ENCODE results near the gene FKBP10. TPM values are rescaled to one million over a fixed set of nuclear protein-coding genes. Genes with fewer than 3 reads are reported as not detected.

Gene FKBP10
- total and polyA plus RNA-seq, 2 experiments from 2014 or later = 88.0 to 290 TPM

DNA sequence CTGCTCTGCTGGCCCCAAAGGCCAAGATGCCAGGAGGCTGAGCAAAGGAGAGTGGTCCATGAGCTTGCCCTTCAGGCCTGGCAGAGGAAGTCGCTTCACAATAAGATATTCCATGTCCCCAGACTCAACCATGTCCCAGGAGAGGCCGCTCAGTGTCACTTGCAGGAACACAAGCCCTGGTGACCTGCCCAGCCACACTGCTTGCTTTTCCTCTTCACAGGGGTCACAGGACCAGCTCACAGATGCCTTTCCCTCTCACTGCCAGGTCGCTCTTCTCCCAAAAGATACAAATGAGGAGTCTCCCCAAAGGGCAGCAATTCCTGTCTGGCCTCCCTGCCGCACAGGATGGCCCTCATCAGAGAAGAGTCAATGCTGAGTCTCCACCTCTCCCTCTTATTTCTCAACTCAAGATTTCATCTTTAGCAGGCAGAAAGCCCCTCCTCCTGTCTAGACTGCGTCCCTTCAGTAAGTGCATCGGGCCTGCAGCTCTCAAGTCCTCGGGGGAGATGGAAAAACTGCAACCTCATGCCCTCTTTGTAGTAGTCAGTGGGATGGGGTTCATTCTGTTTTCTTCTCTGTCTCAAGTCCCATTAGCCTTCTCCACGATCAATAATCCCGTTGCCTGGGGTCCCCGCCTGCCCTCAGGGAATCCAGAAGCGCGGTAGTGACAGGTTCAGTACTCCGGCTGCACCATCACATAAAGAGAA lies 31.2 kb upstream of the FKBP10 start:
- Histone ChIP-seq H3K4me1 (ENCODE audit: insufficient read depth) (peaks cover 27% of the 10 kb centered on the region), H2AFZ (no peak overlapping the region), H3K4me2 (peak overlapping the region; percentile 85), H3K4me3 (no peak overlapping the region), H3K27me3 (no peaks in the 10 kb centered on the region), H4K20me1 (ENCODE audit: insufficient read depth, poor library complexity, severe bottlenecking) (peaks cover 77% of the 10 kb centered on the region), H3K9me3 (ENCODE audit: low read depth) (no peaks in the 10 kb centered on the region), H3K36me3 (replicated peaks; ENCODE audit: insufficient read depth, low read depth) (no peaks in the 10 kb centered on the region), H3K79me2 (peaks cover 91% of the 10 kb centered on the region), H3K27ac (peak overlapping the region; percentile 44), H3K9me2 (replicated peaks; ENCODE audit: insufficient read depth) (no peaks in the 10 kb centered on the region)
- DNase-seq (ENCODE audit: low spot score) = peak; percentile 12
- WGBS (ENCODE audit: low lambda C conversion rate, missing lambda C conversion rate) = 84% methylated on average over 13 of the region's 13 CpGs
- TF ChIP-seq EZH2 (IDR thresholded peaks at IDR 0.05; ENCODE audit: borderline replicate concordance) = no peak

DNA sequence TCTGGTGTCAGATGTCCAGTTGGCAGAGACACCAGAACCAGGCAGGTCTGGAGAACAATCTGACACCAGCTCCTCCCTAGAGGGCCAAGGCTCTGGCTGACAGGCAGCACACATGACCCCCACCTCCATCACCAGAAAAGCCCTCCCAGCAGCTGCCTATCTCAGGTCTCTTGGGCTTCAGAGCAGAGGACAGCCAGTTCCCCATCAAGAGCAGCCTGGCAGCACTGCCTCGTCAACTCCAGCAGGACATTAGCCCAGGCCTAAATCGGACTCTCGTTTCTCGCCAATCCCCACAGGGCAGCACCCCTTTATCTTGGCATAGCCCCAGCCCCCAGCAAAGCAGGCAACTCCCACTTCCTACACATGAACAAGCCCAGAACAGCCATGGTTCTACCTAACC lies 30.7 kb upstream of the FKBP10 start:
- Histone ChIP-seq H3K4me3 (no peak overlapping the region), H3K4me2 (peak overlapping the region; percentile 85), H3K9me2 (replicated peaks; ENCODE audit: insufficient read depth) (no peaks in the 10 kb centered on the region), H3K27ac (peak overlapping the region; percentile 44), H3K9me3 (ENCODE audit: low read depth) (no peaks in the 10 kb centered on the region), H3K27me3 (no peaks in the 10 kb centered on the region), H3K79me2 (peaks cover 85% of the 10 kb centered on the region), H3K36me3 (replicated peaks; ENCODE audit: insufficient read depth, low read depth) (no peaks in the 10 kb centered on the region), H3K4me1 (ENCODE audit: insufficient read depth) (peaks cover 25% of the 10 kb centered on the region), H4K20me1 (ENCODE audit: insufficient read depth, poor library complexity, severe bottlenecking) (peaks cover 73% of the 10 kb centered on the region), H2AFZ (no peak overlapping the region)
- TF ChIP-seq EZH2phosphoT487 (IDR thresholded peaks at IDR 0.05; ENCODE audit: low read depth, severe bottlenecking, unreplicated experiment) (no peak), EZH2 (IDR thresholded peaks at IDR 0.05; ENCODE audit: borderline replicate concordance) (no peak)
- TF ChIP-seq, protein P1, sequence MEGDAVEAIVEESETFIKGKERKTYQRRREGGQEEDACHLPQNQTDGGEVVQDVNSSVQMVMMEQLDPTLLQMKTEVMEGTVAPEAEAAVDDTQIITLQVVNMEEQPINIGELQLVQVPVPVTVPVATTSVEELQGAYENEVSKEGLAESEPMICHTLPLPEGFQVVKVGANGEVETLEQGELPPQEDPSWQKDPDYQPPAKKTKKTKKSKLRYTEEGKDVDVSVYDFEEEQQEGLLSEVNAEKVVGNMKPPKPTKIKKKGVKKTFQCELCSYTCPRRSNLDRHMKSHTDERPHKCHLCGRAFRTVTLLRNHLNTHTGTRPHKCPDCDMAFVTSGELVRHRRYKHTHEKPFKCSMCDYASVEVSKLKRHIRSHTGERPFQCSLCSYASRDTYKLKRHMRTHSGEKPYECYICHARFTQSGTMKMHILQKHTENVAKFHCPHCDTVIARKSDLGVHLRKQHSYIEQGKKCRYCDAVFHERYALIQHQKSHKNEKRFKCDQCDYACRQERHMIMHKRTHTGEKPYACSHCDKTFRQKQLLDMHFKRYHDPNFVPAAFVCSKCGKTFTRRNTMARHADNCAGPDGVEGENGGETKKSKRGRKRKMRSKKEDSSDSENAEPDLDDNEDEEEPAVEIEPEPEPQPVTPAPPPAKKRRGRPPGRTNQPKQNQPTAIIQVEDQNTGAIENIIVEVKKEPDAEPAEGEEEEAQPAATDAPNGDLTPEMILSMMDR (IDR thresholded peaks at IDR 0.05; ENCODE audit: poor library complexity) = no peak
- no peak for DNase-seq (ENCODE audit: low spot score)
- 94% methylated on average over 4 of the region's 4 CpGs for WGBS (ENCODE audit: low lambda C conversion rate, missing lambda C conversion rate)

- peak overlapping the region; percentile 85 for H3K4me2 ChIP-seq
- peak; percentile 68 for DNase-seq (ENCODE audit: low spot score)
- H4K20me1 ChIP-seq (ENCODE audit: insufficient read depth, poor library complexity, severe bottlenecking) = peaks cover 55% of the 10 kb centered on the region
- H3K79me2 ChIP-seq = peaks cover 66% of the 10 kb centered on the region
- WGBS (ENCODE audit: low lambda C conversion rate, missing lambda C conversion rate) = 25% methylated on average over 6 of the region's 6 CpGs
- no peaks in the 10 kb centered on the region for H3K9me2 ChIP-seq (replicated peaks; ENCODE audit: insufficient read depth)
- peak overlapping the region; percentile 28 for H3K4me3 ChIP-seq
- H3K27ac ChIP-seq = peak overlapping the region; percentile 93
- TF ChIP-seq, protein P1 (IDR thresholded peaks at IDR 0.05; ENCODE audit: poor library complexity) = no peak
- TF ChIP-seq EZH2 (IDR thresholded peaks at IDR 0.05; ENCODE audit: borderline replicate concordance) (no peak), EZH2phosphoT487 (IDR thresholded peaks at IDR 0.05; ENCODE audit: low read depth, severe bottlenecking, unreplicated experiment) (no peak)
- H3K27me3 ChIP-seq = no peaks in the 10 kb centered on the region
- H3K9me3 ChIP-seq (ENCODE audit: low read depth) = no peaks in the 10 kb centered on the region
- H3K36me3 ChIP-seq (replicated peaks; ENCODE audit: insufficient read depth, low read depth) = no peaks in the 10 kb centered on the region
- H2AFZ ChIP-seq = no peak overlapping the region
- peaks cover 12% of the 10 kb centered on the region for H3K4me1 ChIP-seq (ENCODE audit: insufficient read depth)
Observed at GRCh38 chr17:41784207-41784744, 28.5 kb upstream of the FKBP10 start.

GRCh38 chr17:41785091-41785858 lies 27.5 kb upstream of the FKBP10 start:
- TF ChIP-seq EZH2phosphoT487 (IDR thresholded peaks at IDR 0.05; ENCODE audit: low read depth, severe bottlenecking, unreplicated experiment) (no peak), EZH2 (IDR thresholded peaks at IDR 0.05; ENCODE audit: borderline replicate concordance) (no peak)
- TF ChIP-seq, protein P1 (IDR thresholded peaks at IDR 0.05; ENCODE audit: poor library complexity) = no peak
- Histone ChIP-seq H3K4me1 (ENCODE audit: insufficient read depth) (peaks cover 12% of the 10 kb centered on the region), H3K79me2 (peaks cover 56% of the 10 kb centered on the region)

More at GRCh38 chr17:41785091-41785858, 27.5 kb upstream of the FKBP10 start:
- peak overlapping the region; percentile 85 for H3K4me2 ChIP-seq
- peak; percentile 88 for DNase-seq (ENCODE audit: low spot score)
- H2AFZ ChIP-seq = no peak overlapping the region
- WGBS (ENCODE audit: low lambda C conversion rate, missing lambda C conversion rate) = 5% methylated on average over 11 of the region's 13 CpGs
- no peaks in the 10 kb centered on the region for H3K9me3 ChIP-seq (ENCODE audit: low read depth)
- peaks cover 45% of the 10 kb centered on the region for H4K20me1 ChIP-seq (ENCODE audit: insufficient read depth, poor library complexity, severe bottlenecking)
- peak overlapping the region; percentile 28 for H3K4me3 ChIP-seq
- no peaks in the 10 kb centered on the region for H3K27me3 ChIP-seq
- no peaks in the 10 kb centered on the region for H3K36me3 ChIP-seq (replicated peaks; ENCODE audit: insufficient read depth, low read depth)
- H3K9me2 ChIP-seq (replicated peaks; ENCODE audit: insufficient read depth) = no peaks in the 10 kb centered on the region
- peak overlapping the region; percentile 93 for H3K27ac ChIP-seq

All from hepatocyte (in vitro differentiated cells).